Measurements from ENCODE around the gene PALM.
"Not testable (repeated sequence)": the region's sequence is repeated elsewhere in the genome, so short reads cannot be mapped to it uniquely, and the experiment has no call there.

PALM gene, protein sequence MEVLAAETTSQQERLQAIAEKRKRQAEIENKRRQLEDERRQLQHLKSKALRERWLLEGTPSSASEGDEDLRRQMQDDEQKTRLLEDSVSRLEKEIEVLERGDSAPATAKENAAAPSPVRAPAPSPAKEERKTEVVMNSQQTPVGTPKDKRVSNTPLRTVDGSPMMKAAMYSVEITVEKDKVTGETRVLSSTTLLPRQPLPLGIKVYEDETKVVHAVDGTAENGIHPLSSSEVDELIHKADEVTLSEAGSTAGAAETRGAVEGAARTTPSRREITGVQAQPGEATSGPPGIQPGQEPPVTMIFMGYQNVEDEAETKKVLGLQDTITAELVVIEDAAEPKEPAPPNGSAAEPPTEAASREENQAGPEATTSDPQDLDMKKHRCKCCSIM

GRCh38 chr19:708154-709143, at the start of gene PALM:
TSS of gene PALM (plus strand) at chr19:708935. CDS start at chr19:709147, 212 bp downstream.
- no peak for DNase-seq

DNA sequence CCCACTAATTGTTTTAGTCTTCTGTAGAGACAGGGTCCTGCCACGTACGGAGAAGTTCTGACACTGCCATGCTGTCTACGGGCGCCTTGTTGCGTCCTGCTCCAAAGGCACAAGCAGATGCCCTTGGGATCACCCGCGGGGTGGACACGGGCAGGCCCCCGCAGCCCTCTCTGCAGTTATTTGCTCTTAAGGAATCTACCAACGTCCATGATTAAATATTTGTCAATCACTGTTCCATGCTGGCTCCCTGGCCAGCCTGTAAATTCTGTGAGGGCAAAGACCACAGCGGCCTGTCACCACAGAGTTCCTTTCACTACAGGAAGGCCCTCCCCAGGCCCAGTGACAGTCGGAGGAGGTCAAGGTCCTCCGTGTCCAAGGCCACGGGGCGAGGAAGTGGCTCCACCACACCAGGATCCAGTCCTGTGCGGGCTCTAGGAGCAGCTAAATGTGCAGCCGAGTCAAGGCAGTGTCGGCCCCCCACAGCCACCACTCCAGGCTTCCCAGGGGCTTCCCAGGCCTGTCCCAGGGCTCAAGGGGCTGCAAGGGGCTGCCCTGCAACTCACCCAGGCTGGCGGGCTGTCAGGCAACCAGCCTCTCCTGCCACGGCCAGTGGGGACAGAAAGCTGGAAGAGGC, 47.8 kb upstream of the PALM start:
- no peak for DNase-seq

DNA sequence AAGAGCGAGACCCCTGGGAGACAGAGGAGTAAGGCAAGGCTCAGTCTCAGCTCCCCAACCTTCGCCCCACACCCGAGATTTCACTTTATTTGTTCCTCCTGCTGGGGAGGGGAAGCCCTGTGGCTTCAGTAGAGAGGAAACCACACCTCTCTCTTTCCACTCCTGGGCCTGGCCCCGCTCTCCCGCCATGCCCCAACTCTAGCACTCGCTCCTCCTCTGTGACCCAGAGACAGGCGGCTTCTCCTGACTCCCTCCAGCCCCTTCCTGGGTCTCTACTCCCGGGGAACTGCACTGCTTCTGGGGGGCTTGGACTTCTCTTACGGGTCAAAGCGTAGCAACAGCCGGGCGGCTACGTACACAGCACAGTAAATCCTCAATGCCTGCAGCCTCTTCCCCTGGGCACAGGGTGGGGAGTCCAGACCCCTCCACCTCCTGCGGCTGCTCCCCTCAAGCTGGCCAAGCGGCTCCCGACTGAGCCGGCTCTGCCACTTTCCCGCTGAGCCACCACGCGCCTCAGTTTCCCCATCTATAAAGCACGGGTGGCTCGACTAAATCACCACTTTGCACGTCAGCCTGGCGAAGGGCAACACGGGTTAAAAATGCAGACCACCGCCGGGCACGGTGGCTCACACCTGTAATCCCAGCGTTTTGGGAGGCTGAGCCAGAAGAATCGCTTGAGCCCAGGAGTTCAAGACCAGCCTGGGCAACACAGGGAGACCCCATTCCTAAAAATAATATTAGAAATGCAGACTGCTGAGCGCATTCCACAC, 47.1 kb upstream of the PALM start:
- no peak for DNase-seq

DNA sequence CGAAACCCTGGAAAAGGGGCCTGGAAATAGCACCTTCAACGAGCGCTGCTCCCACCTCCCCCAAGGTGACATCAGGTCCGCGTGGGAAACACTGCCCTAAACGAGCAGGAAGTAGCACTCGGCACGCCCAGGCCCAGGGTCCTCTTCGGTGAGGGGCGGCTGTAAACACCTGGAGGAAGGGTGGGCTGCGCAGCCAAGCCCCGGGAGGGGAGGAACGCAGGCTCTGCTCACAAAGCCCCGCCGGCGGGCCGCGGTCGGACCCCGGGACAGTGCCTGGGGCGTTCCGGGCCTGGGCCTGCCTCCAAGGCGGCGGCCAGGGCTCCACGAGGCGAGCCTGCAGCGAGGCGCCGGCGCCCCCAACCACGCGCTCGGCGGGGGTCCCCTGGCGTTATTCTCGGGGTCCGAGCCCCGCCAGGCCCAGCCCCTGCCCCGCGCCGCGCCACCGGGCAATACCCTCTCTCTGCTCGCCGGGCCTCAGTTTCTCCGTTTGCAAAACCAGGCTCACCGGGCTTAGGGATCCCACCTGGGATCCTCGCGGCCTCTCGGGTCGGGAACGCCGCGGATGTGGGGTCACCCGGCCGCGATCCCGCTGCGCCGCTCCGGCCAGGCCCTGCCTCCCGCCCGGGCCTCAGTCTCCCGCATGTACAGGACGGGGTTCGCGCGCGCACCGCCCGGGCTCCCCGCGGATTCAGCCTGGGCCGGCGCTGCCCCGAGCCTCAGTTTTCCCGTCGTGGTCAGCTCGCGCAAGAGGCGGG, 46.4 kb upstream of the PALM start:
- DNase-seq = no peak

- DNase-seq = peak; percentile 64
These were observed 45.6 kb upstream of the PALM start, which contains the start of gene RNF126 for GRCh38 chr19:662962-663681. TSS of gene RNF126 (minus strand) at chr19:663214. CDS start at chr19:663121, 93 bp downstream.

DNA sequence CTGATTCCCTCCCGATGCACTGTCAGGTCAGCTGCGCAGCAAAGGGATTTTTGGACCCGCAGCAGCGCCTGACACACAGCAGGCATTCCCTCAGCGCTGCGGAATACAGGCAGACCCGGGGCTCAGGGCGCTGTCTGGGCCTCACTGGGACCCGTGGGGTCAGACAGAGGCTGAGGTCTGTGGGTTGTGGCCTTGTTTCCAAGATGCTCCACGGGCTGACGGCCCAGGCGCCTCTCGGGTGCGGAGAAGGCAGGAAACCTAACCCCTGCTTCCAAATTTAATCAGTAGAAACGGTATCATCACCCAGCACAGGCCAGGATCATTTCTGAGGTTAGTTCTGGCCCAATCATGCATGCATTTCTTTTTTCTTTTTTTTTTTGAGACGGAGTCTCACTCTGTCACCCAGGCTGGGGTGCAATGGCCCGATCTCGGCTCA, 45.0 kb upstream of the PALM start:
- DNase-seq = no peak

- DNase-seq = peak; percentile 63
These were observed 43.8 kb upstream of the PALM start for GRCh38 chr19:664913-665443.

DNA sequence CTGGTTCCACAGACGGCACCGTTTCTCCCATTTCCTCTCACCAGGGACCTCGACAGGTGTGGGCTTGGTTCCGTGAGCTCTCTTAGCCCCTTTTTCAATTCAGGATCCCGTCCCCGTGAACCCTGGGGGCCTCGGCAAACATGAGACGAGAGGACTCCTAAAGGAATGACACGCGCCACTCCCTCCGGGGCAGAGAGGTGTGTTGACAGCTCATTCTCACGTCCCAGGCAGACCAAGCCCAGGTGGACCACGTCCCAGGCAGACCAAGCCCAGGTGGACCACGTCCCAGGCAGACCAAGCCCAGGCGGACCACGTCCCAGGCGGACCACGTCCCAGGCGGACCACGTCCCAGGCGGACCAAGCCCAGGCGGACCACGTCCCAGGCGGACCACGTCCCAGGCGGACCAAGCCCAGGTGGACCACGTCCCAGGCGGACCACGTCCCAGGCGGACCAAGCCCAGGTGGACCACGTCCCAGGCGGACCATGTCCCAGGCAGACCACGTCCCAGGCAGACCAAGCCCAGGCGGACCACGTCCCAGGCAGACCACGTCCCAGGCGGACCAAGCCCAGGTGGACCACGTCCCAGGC, 41.7 kb upstream of the PALM start:
- DNase-seq = not testable (repeated sequence)

DNA sequence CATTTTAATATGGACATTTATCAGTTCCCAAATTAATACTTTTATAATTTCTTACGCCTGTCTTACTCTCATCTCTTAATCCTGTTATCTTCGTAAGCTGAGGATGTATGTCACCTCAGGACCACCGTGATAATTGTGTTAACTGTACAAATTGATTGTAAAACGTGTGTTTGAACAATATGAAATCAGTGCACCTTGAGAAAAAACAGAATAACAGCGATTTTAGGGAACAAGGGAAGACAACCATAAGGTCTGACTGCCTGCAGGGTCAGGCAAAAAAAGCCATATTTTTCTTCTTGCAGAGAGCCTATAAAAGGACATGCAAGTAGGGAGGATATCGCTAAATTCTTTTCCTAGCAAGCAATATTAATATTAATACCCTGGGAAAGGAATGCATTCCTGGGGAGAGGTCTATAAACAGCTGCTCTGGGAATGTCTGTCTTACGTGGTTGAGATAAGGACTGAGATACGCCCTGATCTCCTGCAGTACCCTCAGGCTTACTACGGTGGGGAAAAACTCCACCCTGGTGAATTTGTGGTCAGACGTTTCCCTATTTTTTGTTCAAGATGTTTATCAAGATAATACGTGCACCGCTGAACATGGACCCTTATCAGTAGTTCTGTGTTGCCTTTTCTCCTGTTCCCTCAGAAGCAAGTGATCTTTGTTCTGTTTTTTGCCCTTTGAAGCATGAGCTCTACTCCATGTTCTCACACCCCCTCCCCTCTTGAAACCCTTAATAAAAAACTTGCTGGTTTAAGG, 39.9 kb upstream of the PALM start:
- DNase-seq = not testable (repeated sequence)

DNA sequence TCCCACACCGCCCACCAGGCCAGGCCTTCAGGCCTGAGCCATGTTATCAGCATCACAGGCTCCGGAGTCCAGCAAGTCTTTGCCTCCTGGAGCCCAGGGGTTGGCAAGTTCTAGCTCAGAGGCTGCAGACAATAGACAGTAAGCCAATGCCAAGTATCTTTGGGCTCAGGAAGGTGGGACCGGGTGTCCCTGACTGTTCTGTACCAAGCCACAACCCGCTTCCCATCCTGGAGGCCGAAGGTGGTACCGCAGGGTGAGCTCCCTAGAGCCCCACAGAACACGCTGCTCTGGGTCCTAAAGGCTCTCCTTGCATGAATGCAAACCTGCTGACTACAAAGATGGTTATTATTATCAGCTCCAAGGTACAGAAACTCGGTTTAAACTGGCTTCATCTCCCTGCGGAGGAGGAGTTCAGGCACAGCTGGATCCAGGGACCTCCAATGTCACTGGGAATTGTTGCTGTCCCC, 38.1 kb upstream of the PALM start:
- no peak for DNase-seq

GRCh38 chr19:674282-675151, 34.2 kb upstream of the PALM start:
- DNase-seq = no peak

GRCh38 chr19:676007-676338, 32.8 kb upstream of the PALM start:
- DNase-seq = no peak

GRCh38 chr19:676339-677105, 32.2 kb upstream of the PALM start, which contains the start of gene FSTL3:
TSS of gene FSTL3 (plus strand) at chr19:676392. CDS start at chr19:676424, 32 bp downstream.
- no peak for DNase-seq

GRCh38 chr19:677201-677600, 31.5 kb upstream of the PALM start:
- DNase-seq = no peak

- no peak for DNase-seq
These were observed 30.9 kb upstream of the PALM start for GRCh38 chr19:677601-678436.

DNA sequence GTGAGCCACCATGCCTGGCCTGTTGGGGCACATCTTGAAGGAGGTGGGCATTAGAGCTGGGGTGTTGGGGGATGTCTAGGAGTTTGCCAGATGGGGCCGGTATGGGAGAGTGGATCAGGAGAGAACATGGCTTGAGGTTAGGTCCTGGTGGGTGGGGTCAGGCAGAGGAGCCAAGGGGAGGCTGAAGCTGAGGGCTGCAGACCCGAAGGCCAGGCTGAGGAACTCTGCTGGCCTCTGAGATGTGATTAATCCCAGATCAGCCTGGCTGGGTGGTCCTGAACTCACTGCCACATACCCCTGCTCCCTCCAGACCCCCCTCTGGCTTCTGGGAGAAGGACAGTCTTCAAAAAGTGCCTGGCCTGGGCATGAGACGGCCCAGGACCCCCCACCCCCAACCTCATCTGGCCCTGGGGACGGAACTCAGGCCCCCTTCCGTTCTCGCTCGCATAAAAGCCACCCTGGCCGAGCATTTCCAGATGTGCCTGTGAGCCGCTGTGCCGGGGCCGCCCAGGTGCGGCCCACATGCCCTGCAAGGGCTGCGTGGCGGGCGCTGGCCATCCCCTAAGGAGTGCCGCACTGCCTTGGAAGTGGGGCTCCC, 29.8 kb upstream of the PALM start:
- no peak for DNase-seq

Data from NCI-H510A treated with DMSO at 0.1 percent for 48 hours (cell line).